ENCODE data around the gene EIF3K. TPM values are rescaled to one million over a fixed set of nuclear protein-coding genes. Genes with fewer than 3 reads are reported as not detected.

The EIF3K gene
- total and polyA plus RNA-seq, 8 donors: 184 to 284 (median 276) TPM

DNA sequence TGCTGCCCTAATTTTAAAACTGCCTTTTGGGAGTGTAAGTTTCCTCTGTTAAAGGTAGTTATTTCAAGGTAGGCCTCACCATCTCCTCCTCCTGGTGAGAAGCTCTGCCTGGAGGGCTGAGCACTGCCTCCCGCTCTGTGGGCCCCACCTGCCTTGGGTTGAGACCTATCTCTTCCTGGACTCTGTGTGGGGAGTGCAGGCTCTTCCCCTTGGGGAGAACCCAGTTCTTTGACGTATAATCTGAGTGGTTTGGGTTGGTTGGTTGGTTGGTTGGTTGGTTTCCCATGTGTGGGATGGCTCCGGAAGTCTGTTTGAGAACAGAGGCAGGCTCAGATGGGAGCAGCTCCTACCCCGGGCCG, 67.5 kb downstream of the EIF3K start:
- no peaks in the 10 kb centered on the region for H3K27me3 ChIP-seq
- H3K9me3 ChIP-seq: no peaks in the 10 kb centered on the region
- H3K4me3 ChIP-seq: no peak overlapping the region
- TF ChIP-seq, protein P1, sequence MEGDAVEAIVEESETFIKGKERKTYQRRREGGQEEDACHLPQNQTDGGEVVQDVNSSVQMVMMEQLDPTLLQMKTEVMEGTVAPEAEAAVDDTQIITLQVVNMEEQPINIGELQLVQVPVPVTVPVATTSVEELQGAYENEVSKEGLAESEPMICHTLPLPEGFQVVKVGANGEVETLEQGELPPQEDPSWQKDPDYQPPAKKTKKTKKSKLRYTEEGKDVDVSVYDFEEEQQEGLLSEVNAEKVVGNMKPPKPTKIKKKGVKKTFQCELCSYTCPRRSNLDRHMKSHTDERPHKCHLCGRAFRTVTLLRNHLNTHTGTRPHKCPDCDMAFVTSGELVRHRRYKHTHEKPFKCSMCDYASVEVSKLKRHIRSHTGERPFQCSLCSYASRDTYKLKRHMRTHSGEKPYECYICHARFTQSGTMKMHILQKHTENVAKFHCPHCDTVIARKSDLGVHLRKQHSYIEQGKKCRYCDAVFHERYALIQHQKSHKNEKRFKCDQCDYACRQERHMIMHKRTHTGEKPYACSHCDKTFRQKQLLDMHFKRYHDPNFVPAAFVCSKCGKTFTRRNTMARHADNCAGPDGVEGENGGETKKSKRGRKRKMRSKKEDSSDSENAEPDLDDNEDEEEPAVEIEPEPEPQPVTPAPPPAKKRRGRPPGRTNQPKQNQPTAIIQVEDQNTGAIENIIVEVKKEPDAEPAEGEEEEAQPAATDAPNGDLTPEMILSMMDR (IDR thresholded peaks at IDR 0.05): no peak
- DNase-seq: no peak
- ATAC-seq: no peak
- intact Hi-C loops (cut with DNase I): no loop called here
- H3K27ac ChIP-seq: peak overlapping the region; percentile 86 to 96
- H3K36me3 ChIP-seq: peaks cover 0 to 4% of the 10 kb centered on the region in 2 donors
- H3K4me1 ChIP-seq: peaks cover 47 to 98% of the 10 kb centered on the region in 2 donors

Other genes with a start within 250 kb of the EIF3K start
- 100 to 1,000 TPM; 140 to 173 TPM for gene PSMD8, start 244.6 kb upstream of the EIF3K start, total RNA-seq
- 100 to 1,000 TPM; 116 to 132 (median 126) TPM for gene PSMD8, start 244.6 kb upstream of the EIF3K start, polyA plus RNA-seq (ENCODE audit: insufficient read length in 6 of 6)
- gene GGN, start 231.2 kb upstream of the EIF3K start, total RNA-seq: under 1 TPM; 0.34 to 0.52 TPM
- under 1 TPM in 5 of 6 donors, not detected in 1; 0.16 to 0.77 (median 0.28) TPM for gene GGN, start 231.2 kb upstream of the EIF3K start, polyA plus RNA-seq (ENCODE audit: insufficient read length in 6 of 6)
- gene SPRED3, start 230.5 kb upstream of the EIF3K start, total RNA-seq: 1 to 10 TPM in 1 of 2 donors, under 1 TPM in 1; 0.93 to 1.9 TPM
- under 1 TPM; 0.27 to 0.93 (median 0.31) TPM for gene SPRED3, start 230.5 kb upstream of the EIF3K start, polyA plus RNA-seq (ENCODE audit: insufficient read length in 6 of 6)
- gene FAM98C, start 216.1 kb upstream of the EIF3K start, total RNA-seq: 10 to 100 TPM; 13.8 to 17.3 TPM
- 10 to 100 TPM; 13.3 to 21.2 (median 19.0) TPM for gene FAM98C, start 216.1 kb upstream of the EIF3K start, polyA plus RNA-seq (ENCODE audit: insufficient read length in 6 of 6)
- gene RASGRP4, start 193.0 kb upstream of the EIF3K start, total RNA-seq: 10 to 100 TPM in 1 of 2 donors, 1 to 10 TPM in 1; 5.3 to 23.8 TPM
- gene RASGRP4, start 193.0 kb upstream of the EIF3K start, polyA plus RNA-seq (ENCODE audit: insufficient read length in 6 of 6): 1 to 10 TPM; 2.0 to 3.2 (median 2.6) TPM
- 1 to 10 TPM; 3.6 to 3.9 TPM for gene RYR1, start 185.5 kb upstream of the EIF3K start, total RNA-seq
- 1 to 10 TPM; 1.5 to 5.8 (median 3.5) TPM for gene RYR1, start 185.5 kb upstream of the EIF3K start, polyA plus RNA-seq (ENCODE audit: insufficient read length in 6 of 6)
- 10 to 100 TPM in 1 of 2 donors, 1 to 10 TPM in 1; 6.1 to 10.7 TPM for gene MAP4K1, start 1.2 kb upstream of the EIF3K start, total RNA-seq
- gene MAP4K1, start 1.2 kb upstream of the EIF3K start, polyA plus RNA-seq (ENCODE audit: insufficient read length in 6 of 6): 1 to 10 TPM; 3.1 to 5.0 (median 3.9) TPM
- 100 to 1,000 TPM; 576 to 647 TPM for gene ACTN4, start 28.5 kb downstream of the EIF3K start, total RNA-seq
- gene ACTN4, start 28.5 kb downstream of the EIF3K start, polyA plus RNA-seq (ENCODE audit: insufficient read length in 6 of 6): 100 to 1,000 TPM; 373 to 467 (median 397) TPM
- gene CAPN12, start 125.3 kb downstream of the EIF3K start, total RNA-seq: 1 to 10 TPM; 1.7 to 4.5 TPM
- gene CAPN12, start 125.3 kb downstream of the EIF3K start, polyA plus RNA-seq (ENCODE audit: insufficient read length in 6 of 6): 1 to 10 TPM; 1.6 to 4.9 (median 4.8) TPM
- 1 to 10 TPM in 1 of 2 donors, not detected in 1; 1.4 TPM for gene LGALS7, start 154.3 kb downstream of the EIF3K start, total RNA-seq
- gene LGALS7, start 154.3 kb downstream of the EIF3K start, polyA plus RNA-seq (ENCODE audit: insufficient read length in 6 of 6): under 1 TPM in 1 of 6 donors, not detected in 5; 0.58 TPM
- gene LGALS7B, start 170.0 kb downstream of the EIF3K start, total RNA-seq: not detected
- gene LGALS7B, start 170.0 kb downstream of the EIF3K start, polyA plus RNA-seq (ENCODE audit: insufficient read length in 6 of 6): 1 to 10 TPM in 4 of 6 donors, under 1 TPM in 2; 0.49 to 2.0 (median 1.4) TPM
- 1 to 10 TPM in 1 of 2 donors, under 1 TPM in 1; 0.64 to 1.5 TPM for gene LGALS4, start 193.8 kb downstream of the EIF3K start, total RNA-seq
- gene LGALS4, start 193.8 kb downstream of the EIF3K start, polyA plus RNA-seq (ENCODE audit: insufficient read length in 6 of 6): 1 to 10 TPM; 1.0 to 3.4 (median 1.9) TPM
- 100 to 1,000 TPM; 154 to 185 TPM for gene ECH1, start 212.6 kb downstream of the EIF3K start, total RNA-seq
- 100 to 1,000 TPM; 108 to 134 (median 116) TPM for gene ECH1, start 212.6 kb downstream of the EIF3K start, polyA plus RNA-seq (ENCODE audit: insufficient read length in 6 of 6)
- 100 to 1,000 TPM; 252 to 321 TPM for gene HNRNPL, start 230.8 kb downstream of the EIF3K start, total RNA-seq
- gene HNRNPL, start 230.8 kb downstream of the EIF3K start, polyA plus RNA-seq (ENCODE audit: insufficient read length in 6 of 6): 100 to 1,000 TPM; 384 to 470 (median 450) TPM

All from left lung (tissue), 10 donors.